ENCODE data around the gene CACNA1C.
"Not testable (repeated sequence)": the region's sequence is repeated elsewhere in the genome, so short reads cannot be mapped to it uniquely, and the experiment has no call there.

CACNA1C gene

GRCh38 chr12:2488596-2488995 is 435.8 kb downstream of the CACNA1C start:
- DNase-seq (ENCODE audit: low read depth), result no peak

- no peak for DNase-seq (ENCODE audit: low read depth)
Measured at GRCh38 chr12:2489275-2489674, 436.5 kb downstream of the CACNA1C start.

- DNase-seq (ENCODE audit: low read depth), result no peak
Measured at GRCh38 chr12:2490831-2491230, 438.0 kb downstream of the CACNA1C start.

- DNase-seq (ENCODE audit: low read depth), result not testable (repeated sequence)
Measured at GRCh38 chr12:2491349-2491748, 438.6 kb downstream of the CACNA1C start.

GRCh38 chr12:2492236-2492635 is 439.4 kb downstream of the CACNA1C start:
- DNase-seq (ENCODE audit: low read depth), result no peak

- DNase-seq (ENCODE audit: low read depth), result no peak
Measured at GRCh38 chr12:2493086-2493485, 440.3 kb downstream of the CACNA1C start.

GRCh38 chr12:2494486-2495192 is 441.9 kb downstream of the CACNA1C start:
- DNase-seq (ENCODE audit: low read depth), result no peak

- DNase-seq (ENCODE audit: low read depth), result no peak
Measured at GRCh38 chr12:2495417-2496112, 442.8 kb downstream of the CACNA1C start.

- no peak for DNase-seq (ENCODE audit: low read depth)
Measured at GRCh38 chr12:2498964-2499500, 446.2 kb downstream of the CACNA1C start.

- DNase-seq (ENCODE audit: low read depth), result no peak
Measured at GRCh38 chr12:2501464-2502191, 448.8 kb downstream of the CACNA1C start.

GRCh38 chr12:2503036-2503435 is 450.2 kb downstream of the CACNA1C start:
- DNase-seq (ENCODE audit: low read depth), result no peak

- no peak for DNase-seq (ENCODE audit: low read depth)
Measured at GRCh38 chr12:2503762-2504161, 451.0 kb downstream of the CACNA1C start.

GRCh38 chr12:2504577-2504976 is 451.8 kb downstream of the CACNA1C start:
- DNase-seq (ENCODE audit: low read depth), result no peak

GRCh38 chr12:2507814-2508213 is 455.0 kb downstream of the CACNA1C start:
- no peak for DNase-seq (ENCODE audit: low read depth)

- no peak for DNase-seq (ENCODE audit: low read depth)
Measured at GRCh38 chr12:2509137-2509536, 456.4 kb downstream of the CACNA1C start.

- DNase-seq (ENCODE audit: low read depth), result no peak
Measured at GRCh38 chr12:2510045-2510444, 457.3 kb downstream of the CACNA1C start.

GRCh38 chr12:2513141-2514037 is 460.6 kb downstream of the CACNA1C start:
- DNase-seq (ENCODE audit: low read depth), result no peak

GRCh38 chr12:2514038-2514340 is 461.2 kb downstream of the CACNA1C start:
- DNase-seq (ENCODE audit: low read depth), result no peak

- DNase-seq (ENCODE audit: low read depth), result no peak
Measured at GRCh38 chr12:2520722-2521246, 468.0 kb downstream of the CACNA1C start.

- DNase-seq (ENCODE audit: low read depth), result no peak
Measured at GRCh38 chr12:2523317-2523716, 470.5 kb downstream of the CACNA1C start.

- DNase-seq (ENCODE audit: low read depth), result no peak
Measured at GRCh38 chr12:2523844-2524243, 471.1 kb downstream of the CACNA1C start.

GRCh38 chr12:2526371-2526770 is 473.6 kb downstream of the CACNA1C start:
- DNase-seq (ENCODE audit: low read depth), result no peak

Measured in HS-27A (cell line).